Measurements from ENCODE around the gene ANKRD65.

DNA sequence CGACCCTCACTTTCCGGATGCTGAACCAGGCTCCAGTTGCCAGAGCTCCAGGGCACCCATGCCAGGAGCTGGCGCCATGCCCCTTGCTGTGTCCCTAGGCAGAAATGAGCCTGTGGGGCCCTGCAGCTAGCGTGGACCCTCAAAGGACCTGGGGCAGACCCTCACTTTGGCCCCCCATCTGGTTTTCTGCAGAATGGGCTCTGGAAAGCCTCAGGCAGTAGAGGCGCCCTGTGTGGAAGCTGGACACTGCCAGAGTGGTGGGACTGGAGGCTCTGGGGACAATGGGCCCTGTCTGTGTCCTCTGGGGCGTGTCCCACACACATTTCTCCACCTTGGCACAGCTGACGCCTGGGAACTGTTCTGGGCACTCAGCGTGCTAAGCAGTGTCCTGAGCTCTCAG is 39.8 kb downstream of the ANKRD65 start:
- TF ChIP-seq CTCF (conservative IDR thresholded peaks at IDR 0.05; ENCODE audit: low read depth, low read length) = no peak
- no peak for TF ChIP-seq EZH2 (IDR thresholded peaks at IDR 0.05; ENCODE audit: low read length, unreplicated experiment)
